Mononuclear cell (primary cell): Measurements from ENCODE around the gene DNA2. TPM values are rescaled to one million over a fixed set of nuclear protein-coding genes. Genes with fewer than 3 reads are reported as not detected.
"Not testable (repeated sequence)": the region's sequence is repeated elsewhere in the genome, so short reads cannot be mapped to it uniquely, and the experiment has no call there.

ENCODE experiments used
- H3K27me3 ChIP-seq: 2 replicates; pipeline ENCODE4 v1.6.0; 2011; ENCODE audit warnings: low read length, control low read depth; ENCODE audit not compliant: insufficient read depth
- H3K4me1 ChIP-seq: 2 replicates; pipeline ENCODE4 v1.5.1; 2011; ENCODE audit warnings: mild to moderate bottlenecking, low read length, control low read depth; ENCODE audit not compliant: insufficient read depth
- H3K4me3 ChIP-seq: 2 replicates; pipeline ENCODE4 v1.5.1; 2011; ENCODE audit warnings: mild to moderate bottlenecking, low read length, moderate library complexity
- H3K9me3 ChIP-seq: 2 replicates; pipeline ENCODE4 v1.5.1; 2011; ENCODE audit warnings: low read depth, mild to moderate bottlenecking, control low read depth, low read length
- total RNA-seq: library from RNA; depleted of rRNA; stranded (reverse); fragments of >200 nt; gene quantifications from one replicate; pipeline ENCODE4 v1.2.3, GENCODE V29; 2012

DNA2 gene
- total RNA-seq, 1 donor: 7.5 TPM

DNA sequence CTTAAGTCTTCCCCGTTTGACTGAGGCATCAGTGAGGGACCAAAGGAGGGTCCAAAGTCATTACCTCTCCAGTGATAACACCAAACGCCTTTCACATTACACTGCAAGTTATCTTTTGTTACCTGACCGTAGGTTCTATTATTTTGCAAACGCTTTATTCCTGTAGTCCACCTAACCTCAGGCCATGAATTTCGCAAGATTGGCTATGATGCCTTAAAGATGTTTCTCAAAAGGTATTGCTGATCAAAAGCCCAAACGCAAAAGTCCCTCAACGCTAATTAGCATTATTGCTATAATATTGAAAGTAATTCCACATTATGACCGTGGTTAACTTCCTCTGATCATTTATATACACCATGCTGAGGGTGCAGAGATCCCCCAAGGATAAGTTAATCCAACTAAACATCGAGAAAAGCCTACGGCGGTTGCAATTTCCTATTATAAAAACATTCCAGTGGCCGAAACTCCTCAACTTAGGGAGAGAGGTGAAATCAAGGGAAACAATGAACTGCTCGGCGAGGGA, 649 bp downstream of the DNA2 start:
- peaks cover 18% of the 10 kb centered on the region for H3K4me1 ChIP-seq
- no peaks in the 10 kb centered on the region for H3K27me3 ChIP-seq
- no peaks in the 10 kb centered on the region for H3K9me3 ChIP-seq
- H3K4me3 ChIP-seq: peak overlapping the region; percentile 63

DNA sequence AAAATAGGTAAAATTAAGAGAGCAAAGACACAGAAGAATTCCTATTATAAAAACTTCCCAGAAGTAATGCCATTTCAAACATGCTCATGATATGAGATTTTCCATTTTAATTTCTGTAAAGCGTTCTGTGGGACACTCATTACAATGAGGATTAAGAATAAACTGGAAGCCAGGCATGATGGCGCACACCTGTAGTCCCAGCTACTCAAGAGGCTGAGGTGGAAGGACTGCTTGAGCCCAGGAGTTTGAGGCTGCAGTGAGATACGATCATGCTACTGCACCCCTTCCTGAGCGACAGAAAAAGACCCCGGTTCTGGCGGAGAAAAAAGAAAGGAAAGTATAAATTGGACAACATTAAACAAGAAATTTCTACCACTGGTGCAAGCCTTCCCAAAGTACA, 1.5 kb downstream of the DNA2 start:
- no peak overlapping the region for H3K4me3 ChIP-seq
- no peaks in the 10 kb centered on the region for H3K27me3 ChIP-seq
- no peaks in the 10 kb centered on the region for H3K9me3 ChIP-seq
- H3K4me1 ChIP-seq: peaks cover 18% of the 10 kb centered on the region

DNA sequence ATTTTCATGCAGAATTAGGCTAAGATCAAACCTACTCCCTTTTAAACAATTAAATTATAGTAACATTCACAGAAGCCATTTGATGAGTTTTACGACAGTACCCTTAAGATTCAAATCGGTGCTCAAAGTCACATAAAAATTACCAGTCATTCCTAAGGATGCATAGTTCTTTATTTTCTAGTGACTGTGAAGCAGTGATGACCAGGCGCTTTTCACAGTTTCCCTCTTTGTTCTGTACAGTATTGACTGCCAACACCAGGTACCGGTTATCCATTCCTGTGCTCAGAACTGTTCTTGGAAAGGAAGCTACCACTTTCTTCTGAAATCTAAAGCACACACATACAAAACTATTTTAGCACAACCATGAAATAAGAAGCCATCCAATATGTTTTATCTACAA, 1.9 kb downstream of the DNA2 start:
- Histone ChIP-seq H3K9me3 (no peaks in the 10 kb centered on the region), H3K27me3 (no peaks in the 10 kb centered on the region), H3K4me3 (no peak overlapping the region), H3K4me1 (peaks cover 18% of the 10 kb centered on the region)

DNA sequence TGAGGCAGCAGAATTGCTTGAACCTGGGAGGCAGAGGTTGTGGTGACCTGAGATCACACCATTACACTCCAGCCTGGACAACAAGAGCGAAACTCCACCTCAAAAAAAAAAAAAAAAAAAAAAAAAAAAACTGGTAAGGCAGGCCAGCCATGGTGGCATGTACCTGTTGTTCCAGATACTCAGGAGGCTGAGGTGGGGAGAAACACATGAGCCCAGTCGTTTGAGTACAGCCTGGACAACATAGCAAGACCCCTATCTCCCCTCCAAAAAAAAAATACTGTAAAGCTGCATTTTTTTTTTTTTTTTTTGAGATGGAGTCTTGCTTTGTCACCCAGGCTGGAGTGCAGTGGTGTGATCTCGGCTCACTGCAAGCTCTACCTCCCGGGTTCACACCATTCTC, 7.0 kb downstream of the DNA2 start:
- H3K4me1 ChIP-seq, H3K27me3 ChIP-seq, H3K4me3 ChIP-seq, H3K9me3 ChIP-seq: not testable (repeated sequence)

DNA sequence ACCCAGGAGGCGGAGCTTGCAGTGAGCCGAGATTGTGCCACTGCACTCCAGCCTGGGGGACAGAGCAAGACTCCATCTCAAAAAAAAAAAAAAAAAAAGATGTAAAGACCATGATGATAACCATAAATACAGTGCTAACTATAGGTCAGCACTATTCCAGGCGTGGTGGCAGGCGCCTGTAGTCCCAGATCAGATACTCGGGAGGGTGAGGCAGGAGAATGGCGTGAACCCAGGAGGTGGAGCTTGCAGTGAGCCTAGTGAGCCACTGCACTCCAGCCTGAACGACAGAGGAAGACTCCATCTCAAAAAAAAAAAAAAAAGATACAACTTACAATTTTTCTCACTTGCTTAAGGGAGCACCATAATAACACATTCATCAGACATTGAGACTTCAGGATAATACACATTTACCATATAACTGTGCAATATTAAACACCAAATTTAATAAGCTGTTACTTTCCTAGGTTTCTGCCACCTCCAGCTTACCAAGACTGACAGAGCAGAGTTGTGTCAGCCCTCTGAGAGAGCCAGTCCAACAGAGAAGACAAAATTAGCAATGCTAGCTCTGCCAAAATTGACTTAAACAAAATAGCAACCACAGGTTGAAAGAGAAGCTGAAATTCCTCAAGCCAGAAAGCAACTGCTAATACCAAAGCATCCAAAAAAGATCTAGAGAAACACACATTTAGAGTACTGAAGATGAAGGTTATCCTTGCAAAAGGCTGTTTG, 8.2 kb downstream of the DNA2 start:
- Histone ChIP-seq H3K4me3 (no peak overlapping the region), H3K4me1 (no peaks in the 10 kb centered on the region), H3K27me3 (no peaks in the 10 kb centered on the region), H3K9me3 (no peaks in the 10 kb centered on the region)

DNA sequence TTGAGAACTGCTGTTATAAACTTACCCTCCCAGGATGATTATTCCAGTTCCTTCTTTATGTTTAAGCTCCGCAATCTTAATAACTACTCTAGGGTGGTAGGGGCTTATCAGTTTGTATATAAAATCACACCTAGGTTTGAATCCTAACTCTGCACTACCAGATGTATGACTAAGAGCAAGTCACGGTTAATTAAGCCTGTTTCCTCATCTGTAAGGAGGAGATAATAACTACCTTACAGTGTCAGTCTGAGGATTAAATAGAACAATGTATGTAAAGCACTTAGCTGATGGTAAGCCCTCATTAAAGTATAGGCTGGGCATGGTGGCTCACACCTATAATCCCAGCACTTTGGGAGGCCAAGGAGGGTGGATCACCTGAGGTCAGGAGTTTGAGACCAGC, 9.2 kb downstream of the DNA2 start:
- Histone ChIP-seq H3K4me1 (no peaks in the 10 kb centered on the region), H3K4me3 (no peak overlapping the region), H3K27me3 (no peaks in the 10 kb centered on the region), H3K9me3 (no peaks in the 10 kb centered on the region)

DNA sequence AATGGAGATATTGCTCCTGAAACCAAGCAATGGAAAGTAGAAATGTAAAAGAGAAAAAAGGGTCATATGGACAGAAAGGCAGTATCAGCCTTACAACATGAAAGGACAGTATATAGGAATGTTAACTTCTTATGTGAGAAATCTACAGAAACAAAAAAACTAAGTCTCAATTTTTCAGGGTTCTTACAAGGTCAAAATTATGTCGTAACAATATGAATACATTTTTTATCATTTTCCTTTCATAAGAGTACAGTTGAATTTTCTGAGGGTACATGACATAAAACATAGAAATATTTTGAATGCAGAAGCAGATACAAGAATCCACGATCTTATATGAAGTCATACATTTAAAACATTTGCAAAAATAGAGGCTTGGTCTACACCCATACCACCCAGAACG, 10.7 kb downstream of the DNA2 start:
- no peaks in the 10 kb centered on the region for H3K9me3 ChIP-seq
- no peak overlapping the region for H3K4me3 ChIP-seq
- H3K4me1 ChIP-seq: no peaks in the 10 kb centered on the region
- H3K27me3 ChIP-seq: no peaks in the 10 kb centered on the region

DNA sequence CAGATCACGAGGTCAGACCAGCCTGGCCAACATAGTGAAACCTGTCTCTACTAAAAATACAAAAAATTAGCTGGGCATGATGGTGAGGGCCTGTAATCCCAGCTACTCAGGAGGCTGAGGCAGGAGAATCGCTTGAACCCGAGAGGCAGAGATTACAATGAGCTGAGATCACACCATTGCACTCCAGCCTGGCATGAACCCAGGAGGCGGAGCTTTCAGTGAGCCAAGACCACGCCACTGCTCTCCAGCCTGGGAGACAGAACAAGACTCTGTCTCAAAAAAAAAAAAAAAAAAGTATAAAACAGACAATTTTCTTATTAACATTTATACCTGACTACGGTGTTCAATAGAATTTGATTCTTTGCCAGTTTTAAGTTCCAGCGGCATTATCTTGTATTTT, 22.1 kb downstream of the DNA2 start:
- not testable (repeated sequence) for H3K4me1 ChIP-seq, H3K4me3 ChIP-seq, H3K27me3 ChIP-seq, H3K9me3 ChIP-seq

DNA sequence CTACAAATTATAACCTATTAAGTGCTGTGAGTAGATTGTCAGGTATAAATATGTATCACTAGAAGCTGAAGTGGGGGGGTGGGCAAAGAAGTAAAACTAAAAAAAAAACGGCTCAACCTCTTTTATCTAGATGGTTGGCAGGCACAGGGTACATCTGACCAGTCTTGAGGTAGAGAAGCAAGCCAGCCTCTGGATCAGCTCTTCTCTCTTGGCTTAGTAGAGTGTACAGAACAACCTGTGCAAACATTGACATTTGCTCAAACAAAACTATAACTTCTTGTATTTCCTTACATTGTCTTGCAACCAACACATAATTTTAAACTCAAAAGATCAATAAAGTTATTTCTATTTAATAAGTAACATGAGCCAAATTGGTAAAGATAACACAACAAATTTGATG, 25.6 kb downstream of the DNA2 start:
- Histone ChIP-seq H3K27me3 (no peaks in the 10 kb centered on the region), H3K9me3 (no peaks in the 10 kb centered on the region), H3K4me1 (no peaks in the 10 kb centered on the region), H3K4me3 (no peak overlapping the region)

DNA sequence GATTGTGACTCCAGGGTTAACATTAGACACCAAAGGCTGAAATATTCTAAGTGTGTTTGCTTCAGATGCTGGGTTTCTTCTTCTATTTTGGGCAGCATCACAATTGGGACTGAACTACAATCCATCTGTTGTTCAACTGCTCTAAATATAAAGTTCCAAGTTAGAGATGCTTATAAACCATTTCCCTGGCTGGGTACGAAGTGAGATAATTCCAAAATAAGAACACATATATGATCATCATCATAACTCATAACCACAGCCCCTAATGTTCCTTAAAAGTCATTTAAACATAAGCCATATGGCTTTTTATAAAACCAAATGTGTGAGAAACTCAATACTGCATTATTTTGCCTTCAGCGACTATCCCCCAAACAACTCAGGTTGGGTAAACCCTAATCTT, 28.8 kb downstream of the DNA2 start:
- Histone ChIP-seq H3K4me3 (no peak overlapping the region), H3K4me1 (no peaks in the 10 kb centered on the region), H3K27me3 (no peaks in the 10 kb centered on the region), H3K9me3 (no peaks in the 10 kb centered on the region)

DNA sequence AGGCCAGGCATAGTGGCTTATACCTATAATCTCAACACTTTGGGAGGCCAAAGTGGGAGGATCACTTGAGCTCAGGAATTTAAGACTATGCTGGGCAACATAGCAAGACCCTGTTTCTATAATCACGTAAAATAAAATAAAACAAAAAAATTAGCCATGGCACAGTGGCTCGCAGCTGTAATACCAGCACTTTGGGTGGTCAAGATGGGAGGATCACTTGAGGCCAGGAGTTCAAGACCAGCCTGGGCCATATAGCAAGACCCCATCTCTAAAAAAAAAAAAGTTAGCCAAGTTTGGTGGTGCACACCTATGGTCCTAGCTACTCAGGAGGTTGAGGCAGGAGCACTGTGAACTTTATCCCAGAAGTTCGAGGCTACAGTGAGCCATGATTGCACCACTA, 30.9 kb downstream of the DNA2 start:
- Histone ChIP-seq H3K4me3 (no peak overlapping the region), H3K9me3 (no peaks in the 10 kb centered on the region), H3K4me1 (no peaks in the 10 kb centered on the region), H3K27me3 (no peaks in the 10 kb centered on the region)

DNA sequence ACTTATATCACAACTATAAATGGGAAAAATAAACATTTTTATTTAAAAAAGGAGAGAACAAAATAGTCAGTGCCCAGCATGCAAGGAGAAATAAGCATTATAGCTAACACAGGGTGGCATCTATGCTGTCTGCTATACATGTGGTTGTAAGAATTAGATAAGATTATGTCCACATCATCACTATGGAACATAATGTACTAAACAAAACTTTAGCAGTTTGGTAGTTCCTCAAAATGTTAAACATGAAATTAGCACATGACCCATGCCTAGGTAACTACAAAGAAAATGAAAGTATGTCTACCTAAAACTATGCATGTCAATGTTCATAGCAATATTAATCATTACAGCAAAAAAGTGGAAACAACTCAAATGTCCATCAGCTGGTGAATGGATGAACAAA, 36.0 kb downstream of the DNA2 start:
- Histone ChIP-seq H3K4me1 (no peaks in the 10 kb centered on the region), H3K4me3 (no peak overlapping the region), H3K27me3 (no peaks in the 10 kb centered on the region), H3K9me3 (no peaks in the 10 kb centered on the region)

DNA sequence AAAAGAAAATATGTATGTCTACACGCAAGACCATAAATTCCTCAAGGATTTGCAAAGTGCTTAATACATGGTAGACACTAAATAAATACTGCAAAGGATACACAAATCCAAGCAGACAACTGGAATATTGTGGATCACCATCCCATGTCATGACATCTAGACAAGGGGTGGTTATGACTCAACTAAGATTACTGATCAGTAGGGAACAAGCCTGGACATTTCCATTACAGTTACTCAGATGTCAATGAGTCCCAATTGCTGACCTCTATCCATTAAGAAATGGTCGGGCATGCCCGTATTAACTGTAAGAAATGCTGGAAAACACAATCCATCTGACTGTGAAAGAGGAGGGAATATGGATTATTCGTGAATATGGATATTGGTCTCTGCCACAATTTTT, 37.1 kb downstream of the DNA2 start:
- Histone ChIP-seq H3K9me3 (no peaks in the 10 kb centered on the region), H3K27me3 (no peaks in the 10 kb centered on the region), H3K4me1 (no peaks in the 10 kb centered on the region), H3K4me3 (no peak overlapping the region)

DNA sequence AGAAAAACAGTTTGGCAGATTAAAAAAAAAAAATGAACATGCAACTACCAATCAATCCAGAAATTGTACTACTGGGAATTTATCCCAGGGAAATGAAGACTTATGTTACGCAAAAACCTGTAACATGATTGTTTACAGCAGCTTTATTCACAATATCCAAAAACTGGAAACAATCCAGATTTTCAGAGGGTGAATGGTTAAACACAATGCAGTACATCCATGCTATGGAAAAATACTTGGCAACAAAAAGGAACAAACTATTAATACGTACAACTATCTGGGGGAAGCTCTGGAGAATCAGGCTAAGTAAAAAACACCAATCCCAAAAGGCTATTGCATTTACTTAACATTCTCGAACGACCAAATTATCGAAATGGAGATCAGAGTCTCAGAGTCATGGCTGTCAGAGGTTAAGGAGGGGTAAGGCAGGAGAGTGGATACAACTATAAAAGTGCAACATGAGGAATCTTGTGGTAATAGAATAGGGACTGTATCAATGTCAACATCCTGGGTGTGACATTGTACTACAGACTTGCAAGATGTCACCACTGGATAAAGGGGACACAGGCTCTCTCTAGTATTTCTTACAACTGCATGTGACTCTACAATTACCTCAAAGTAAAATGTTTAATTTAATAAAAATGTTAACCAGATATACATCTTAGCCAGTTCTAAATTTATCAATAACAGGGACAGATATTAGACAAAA, 43.2 kb downstream of the DNA2 start:
- peaks cover 2% of the 10 kb centered on the region for H3K4me1 ChIP-seq
- H3K27me3 ChIP-seq: no peaks in the 10 kb centered on the region
- H3K9me3 ChIP-seq: no peaks in the 10 kb centered on the region
- no peak overlapping the region for H3K4me3 ChIP-seq

DNA sequence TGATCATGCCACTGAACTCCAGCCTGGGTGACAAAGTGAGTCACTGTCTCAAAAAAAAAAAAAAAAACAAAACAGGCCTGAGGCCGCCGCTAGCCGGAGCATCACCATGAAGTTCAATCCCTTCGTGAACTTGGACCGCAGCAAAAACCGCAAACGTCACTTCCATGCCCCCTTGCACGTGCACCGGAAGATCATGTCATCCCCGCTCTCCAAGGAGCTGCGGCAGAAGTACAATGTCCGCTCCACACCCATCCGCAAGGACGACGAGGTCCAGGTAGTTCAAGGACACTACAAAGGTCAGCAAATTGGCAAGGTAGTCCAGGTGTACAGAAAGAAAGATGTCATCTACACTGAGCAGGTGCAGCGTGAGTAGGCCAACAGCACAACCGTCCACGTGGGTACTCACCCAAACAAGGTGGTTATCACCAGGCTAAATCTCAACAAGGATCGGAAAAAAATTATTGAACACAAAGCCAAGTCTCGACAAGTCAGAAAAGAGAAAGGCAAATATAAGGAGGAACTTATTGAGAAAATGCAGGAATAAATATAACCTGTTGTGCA, 47.2 kb downstream of the DNA2 start:
- H3K27me3 ChIP-seq: no peaks in the 10 kb centered on the region
- peaks cover 4% of the 10 kb centered on the region for H3K4me1 ChIP-seq
- H3K4me3 ChIP-seq: no peak overlapping the region
- no peaks in the 10 kb centered on the region for H3K9me3 ChIP-seq

DNA sequence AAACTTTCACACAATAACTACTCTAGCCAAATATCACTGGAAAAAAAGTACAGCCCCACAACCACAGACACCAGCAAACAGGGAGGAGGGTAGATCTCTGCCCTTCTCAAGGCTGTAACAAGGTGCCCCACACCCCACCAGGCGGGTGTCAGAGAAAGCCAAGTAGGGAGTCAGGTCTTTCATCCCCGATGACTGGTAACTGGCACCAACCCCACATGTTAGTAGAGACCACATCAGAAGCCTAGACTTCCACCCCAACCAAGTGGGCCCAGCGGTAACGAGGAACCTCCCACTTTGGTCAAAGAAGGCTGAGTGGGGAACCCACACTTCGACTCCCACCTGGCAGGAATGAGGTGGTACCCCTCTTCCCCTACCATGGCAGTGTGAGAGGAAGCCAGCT, 48.3 kb downstream of the DNA2 start:
- Histone ChIP-seq H3K4me3 (no peak overlapping the region), H3K27me3 (no peaks in the 10 kb centered on the region), H3K4me1 (peaks cover 4% of the 10 kb centered on the region), H3K9me3 (no peaks in the 10 kb centered on the region)
